ENCODE measurements around the gene ABRACL. TPM values are rescaled to one million over a fixed set of nuclear protein-coding genes. Genes with fewer than 3 reads are reported as not detected.
A peak's percentile ranks its signal among the peaks of the same experiment; 100 is the strongest.

Gene ABRACL, protein sequence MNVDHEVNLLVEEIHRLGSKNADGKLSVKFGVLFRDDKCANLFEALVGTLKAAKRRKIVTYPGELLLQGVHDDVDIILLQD
- total RNA-seq (2021; ENCODE audit: unreplicated experiment), result 22.2 TPM
- 14.1 TPM for polyA plus RNA-seq (2012; ENCODE audit: insufficient read length)
- percentile 55 among the genes with signal in this experiment for Bru-seq, nascent RNA
- percentile 45 among the genes with signal in this experiment for BruChase-seq, experiment 1, labeled RNA remaining after a 2-hour chase
- BruChase-seq, experiment 2, labeled RNA remaining after a 6-hour chase, result percentile 59 among the genes with signal in this experiment
- long read RNA-seq, transcript ABRACL-201 (3 exons, 845 nt), result major isoform, 11 of 17 reads
- long read RNA-seq, partial matches to known transcripts, result 4 of 17 reads
- long read RNA-seq, other reads (novel, unspliced or antisense), result 2 of 17 reads

GRCh38 chr6:139028658-139029469 lies at the start of gene ABRACL:
Gene ABRACL (plus strand): TSS chr6:139028745. CDS start chr6:139034161, 5,416 bp downstream.
- ChIA-PET CTCF (no interaction called here), POLR2A (no interaction called here)
- in situ Hi-C loops (cut with HindIII; ENCODE audit: low pct_unique_long_range_greater_than_20kb, low sequenced_read_pairs) (no loop called here), intact Hi-C loops (cut with micrococcal nuclease; ENCODE audit: unreplicated experiment) (no loop called here)
- DNase-seq (ENCODE audit: low read depth, low spot score) (no peak), ATAC-seq (peak; percentile 86)
- BruUV-seq (replicated peaks), result no TSS peak
- Histone ChIP-seq H3K36me3 (ENCODE audit: control insufficient read depth, insufficient read depth, low read length) (no peaks in the 10 kb centered on the region; the same call in 1 of the 2 replicates), H3K4me3 (ENCODE audit: low read depth in 2 of 2, low read length in 2 of 2) (peak within 1 kb of the TSS; percentile 72 to 82), H3K4me1 (ENCODE audit: control insufficient read depth, insufficient read depth, low read length) (peaks cover 9% of the 10 kb centered on the region), H3K27ac (ENCODE audit: low read length) (peak within 1 kb of the TSS; percentile 76), H3K9me3 (ENCODE audit: control insufficient read depth, insufficient read depth, low read depth, low read length) (no peaks in the 10 kb centered on the region), H3K27me3 (ENCODE audit: control insufficient read depth, insufficient read depth, low read length) (no peaks in the 10 kb centered on the region; the same call in 1 of the 2 replicates)
- TF ChIP-seq TCF7L2 (IDR thresholded peaks at IDR 0.05; ENCODE audit: low read depth, low read length) (no peak), REST (IDR thresholded peaks at IDR 0.05; ENCODE audit: insufficient read depth in 1 of 2, low read depth in 2 of 2, low read length in 1 of 2) (no peak), SIN3A (IDR thresholded peaks at IDR 0.05; ENCODE audit: borderline replicate concordance, insufficient read depth, low read depth, low read length) (no peak), CTCF (IDR thresholded peaks at IDR 0.05) (no peak), POLR2AphosphoS5 (IDR thresholded peaks at IDR 0.05; ENCODE audit: low read depth, low read length) (no peak)

DNA sequence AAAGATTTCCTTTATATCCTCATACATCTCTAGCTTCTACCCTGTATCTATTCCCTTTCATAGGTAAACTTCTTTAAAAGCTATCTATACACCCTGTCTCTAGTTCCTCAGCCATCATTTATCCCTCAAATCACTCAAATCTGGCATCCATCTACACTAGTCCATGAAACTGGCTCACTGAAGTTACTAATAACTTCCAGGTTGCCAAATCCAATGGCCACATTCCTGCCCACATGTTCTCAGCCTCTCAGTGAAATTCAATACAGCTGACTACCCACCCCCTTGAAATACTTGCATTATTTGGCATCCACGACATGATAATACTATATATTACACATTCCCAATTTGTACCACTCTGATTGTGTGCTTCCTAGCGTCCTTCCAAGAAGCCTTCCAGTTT lies 49.2 kb upstream of the ABRACL start:
- Histone ChIP-seq H3K4me1 (ENCODE audit: control insufficient read depth, insufficient read depth, low read length) (no peaks in the 10 kb centered on the region), H3K27me3 (ENCODE audit: control insufficient read depth, insufficient read depth, low read length) (no peaks in the 10 kb centered on the region), H3K36me3 (ENCODE audit: control insufficient read depth, insufficient read depth, low read length) (no peaks in the 10 kb centered on the region), H3K9me3 (ENCODE audit: control insufficient read depth, insufficient read depth, low read depth, low read length) (no peaks in the 10 kb centered on the region), H3K4me3 (ENCODE audit: low read depth in 2 of 2, low read length in 2 of 2) (no peak overlapping the region), H3K27ac (ENCODE audit: low read length) (no peak overlapping the region)
- CTCF ChIA-PET, result no interaction called here
- POLR2A ChIA-PET, result no interaction called here
- DNase-seq (ENCODE audit: low read depth, low spot score) (no peak), ATAC-seq (no peak)
- no TSS peak for BruUV-seq (replicated peaks)
- TF ChIP-seq POLR2AphosphoS5 (IDR thresholded peaks at IDR 0.05; ENCODE audit: low read depth, low read length) (no peak), REST (IDR thresholded peaks at IDR 0.05; ENCODE audit: insufficient read depth in 1 of 2, low read depth in 2 of 2, low read length in 1 of 2) (no peak), CTCF (IDR thresholded peaks at IDR 0.05) (no peak), SIN3A (IDR thresholded peaks at IDR 0.05; ENCODE audit: borderline replicate concordance, insufficient read depth, low read depth, low read length) (no peak), TCF7L2 (IDR thresholded peaks at IDR 0.05; ENCODE audit: low read depth, low read length) (no peak)
- in situ Hi-C loops (cut with HindIII; ENCODE audit: low pct_unique_long_range_greater_than_20kb, low sequenced_read_pairs) (no loop called here), intact Hi-C loops (cut with micrococcal nuclease; ENCODE audit: unreplicated experiment) (no loop called here)

All from Panc1 (cell line).